ENCODE results near the gene MAGI2. TPM values are rescaled to one million over a fixed set of nuclear protein-coding genes. Genes with fewer than 3 reads are reported as not detected.

MAGI2 gene
- total and polyA plus RNA-seq, 2 donors (not counting 3 experiments of a cell fraction or from before 2014, with no cell fraction given) = 0.28 to 6.0 TPM

DNA sequence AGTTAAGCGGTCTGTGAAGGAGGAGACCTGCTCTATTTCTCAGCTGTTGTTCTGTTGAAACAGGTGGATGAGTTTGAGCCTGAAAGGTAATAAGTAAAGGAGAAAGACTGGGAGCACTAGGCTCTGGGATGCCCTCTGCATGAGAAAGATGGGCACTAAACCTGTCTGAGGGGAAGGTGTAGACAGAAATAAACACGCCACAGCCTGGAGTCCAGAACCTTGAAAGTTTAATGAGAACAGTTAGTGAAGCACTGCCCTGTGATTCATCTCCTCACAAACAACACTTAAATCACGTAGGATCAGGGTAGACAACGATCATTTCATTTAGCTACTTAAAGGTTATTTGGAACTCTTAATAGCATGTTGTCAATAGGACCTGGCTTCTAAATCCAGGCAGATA lies 1461.8 kb downstream of the MAGI2 start:
- dilution Hi-C loops (cut with MboI; ENCODE audit: extremely low pct_ligation_motif_present, low sequenced_read_pairs) (no loop called here), intact Hi-C loops (cut with micrococcal nuclease) (no loop called here)
- H3K9me3 ChIP-seq (replicated peaks; ENCODE audit: control insufficient read depth, insufficient read depth, low read length) = no peaks in the 10 kb centered on the region
- no peaks in the 10 kb centered on the region for H3K4me1 ChIP-seq (ENCODE audit: control insufficient read depth, extremely low read depth, insufficient read depth, low read length)
- H3K4me3 ChIP-seq (replicated peaks in 1 of 3; ENCODE audit: insufficient read depth in 1 of 3, low read depth in 1 of 3, low read length in 3 of 3) = no peak overlapping the region
- FAIRE-seq (no peak), DNase-seq (ENCODE audit: low read depth, low spot score) (no peak)
- no TSS peak for BruUV-seq (replicated peaks)
- H3K79me2 ChIP-seq (ENCODE audit: control insufficient read depth, insufficient read depth, low read length) = no peaks in the 10 kb centered on the region
- H3K4me2 ChIP-seq (ENCODE audit: insufficient read depth, low read length) = no peak overlapping the region
- H3K27me3 ChIP-seq (ENCODE audit: control insufficient read depth in 2 of 2, insufficient read depth in 2 of 2, low read length in 2 of 2) = peaks cover 0 to 10% of the 10 kb centered on the region in 2 experiments
- H4K20me1 ChIP-seq (replicated peaks; ENCODE audit: control insufficient read depth, extremely low read depth, insufficient read depth, low read length) = no peaks in the 10 kb centered on the region
- H3K9me1 ChIP-seq (replicated peaks; ENCODE audit: control insufficient read depth, extremely low read depth, insufficient read depth, low read length) = no peaks in the 10 kb centered on the region
- H3K9ac ChIP-seq (replicated peaks; ENCODE audit: extremely low read depth, insufficient read depth, low read length) = no peak overlapping the region
- no peak overlapping the region for H2AFZ ChIP-seq (ENCODE audit: low read depth, low read length)
- CTCF ChIA-PET = no interaction called here
- TF ChIP-seq GATA2 (IDR thresholded peaks at IDR 0.05; ENCODE audit: insufficient read depth, insufficient read length, low read depth, low read length) (no peak), FOS (IDR thresholded peaks at IDR 0.05; ENCODE audit: borderline replicate concordance, insufficient read depth, low read length) (no peak), JUN (IDR thresholded peaks at IDR 0.05; ENCODE audit: borderline replicate concordance, insufficient read depth, insufficient read length, low read depth) (no peak), POLR2AphosphoS5 (IDR thresholded peaks at IDR 0.05; ENCODE audit: insufficient read depth, low read depth, low read length) (no peak), EZH2 (IDR thresholded peaks at IDR 0.05; ENCODE audit: borderline replicate concordance, low read depth, low read length, severe bottlenecking) (no peak), POLR2A (IDR thresholded peaks at IDR 0.05; ENCODE audit: low read depth, low read length) (no peak), MYC (IDR thresholded peaks at IDR 0.05; ENCODE audit: low read depth, low read length) (no peak)
- TF ChIP-seq, protein P1, sequence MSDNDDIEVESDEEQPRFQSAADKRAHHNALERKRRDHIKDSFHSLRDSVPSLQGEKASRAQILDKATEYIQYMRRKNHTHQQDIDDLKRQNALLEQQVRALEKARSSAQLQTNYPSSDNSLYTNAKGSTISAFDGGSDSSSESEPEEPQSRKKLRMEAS (IDR thresholded peaks at IDR 0.05; ENCODE audit: insufficient read depth, insufficient read length) = no peak
- TF ChIP-seq, protein P2, sequence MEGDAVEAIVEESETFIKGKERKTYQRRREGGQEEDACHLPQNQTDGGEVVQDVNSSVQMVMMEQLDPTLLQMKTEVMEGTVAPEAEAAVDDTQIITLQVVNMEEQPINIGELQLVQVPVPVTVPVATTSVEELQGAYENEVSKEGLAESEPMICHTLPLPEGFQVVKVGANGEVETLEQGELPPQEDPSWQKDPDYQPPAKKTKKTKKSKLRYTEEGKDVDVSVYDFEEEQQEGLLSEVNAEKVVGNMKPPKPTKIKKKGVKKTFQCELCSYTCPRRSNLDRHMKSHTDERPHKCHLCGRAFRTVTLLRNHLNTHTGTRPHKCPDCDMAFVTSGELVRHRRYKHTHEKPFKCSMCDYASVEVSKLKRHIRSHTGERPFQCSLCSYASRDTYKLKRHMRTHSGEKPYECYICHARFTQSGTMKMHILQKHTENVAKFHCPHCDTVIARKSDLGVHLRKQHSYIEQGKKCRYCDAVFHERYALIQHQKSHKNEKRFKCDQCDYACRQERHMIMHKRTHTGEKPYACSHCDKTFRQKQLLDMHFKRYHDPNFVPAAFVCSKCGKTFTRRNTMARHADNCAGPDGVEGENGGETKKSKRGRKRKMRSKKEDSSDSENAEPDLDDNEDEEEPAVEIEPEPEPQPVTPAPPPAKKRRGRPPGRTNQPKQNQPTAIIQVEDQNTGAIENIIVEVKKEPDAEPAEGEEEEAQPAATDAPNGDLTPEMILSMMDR (IDR thresholded peaks at IDR 0.05; ENCODE audit: extremely low read depth in 1 of 2, insufficient read depth in 1 of 2, low read depth in 1 of 2, low read length in 2 of 2) = no peak
- no peak overlapping the region for H3K27ac ChIP-seq (ENCODE audit: insufficient read depth, low read depth, low read length)
- POLR2A ChIA-PET = no interaction called here
- no peaks in the 10 kb centered on the region for H3K36me3 ChIP-seq (ENCODE audit: control insufficient read depth in 2 of 2, extremely low read depth in 1 of 2, insufficient read depth in 2 of 2, low read length in 2 of 2)
